A673 (cell line): ENCODE data around the gene SNAPIN.

Experiments used
- CTCF ChIP-seq: fragments of 300-800, 200-600 bp; sonication (generic); conservative IDR thresholded peaks from 2 replicates; pipeline ENCODE4 v1.5.1; 2017; ENCODE audit warnings: low read depth, mild to moderate bottlenecking, antibody characterized with exemption, low read length, moderate library complexity, mixed read lengths
- EZH2 ChIP-seq: fragments of 200-600 bp; sonication (generic); IDR thresholded peaks from 2 replicates; pipeline ENCODE4 v1.6.1; 2017; ENCODE audit warnings: borderline replicate concordance, low read depth, mild to moderate bottlenecking, mixed read lengths, antibody characterized with exemption, low read length; ENCODE audit not compliant: poor library complexity, severe bottlenecking

GRCh38 chr1:153648000-153648643 lies 10.4 kb upstream of the SNAPIN start:
- TF ChIP-seq CTCF (no peak), EZH2 (no peak)
